GM11168 (cell line): ENCODE data around the gene DNAJC5.

Experiments used
- in situ Hi-C: fragments of 300-500 bp; cut with MboI; formaldehyde crosslinking; loops from one replicate; pipeline ENCODE4 v1.12.0; 2022; ENCODE audit warnings: low sequenced_read_pairs; ENCODE audit not compliant: unreplicated experiment

The DNAJC5 gene

DNA sequence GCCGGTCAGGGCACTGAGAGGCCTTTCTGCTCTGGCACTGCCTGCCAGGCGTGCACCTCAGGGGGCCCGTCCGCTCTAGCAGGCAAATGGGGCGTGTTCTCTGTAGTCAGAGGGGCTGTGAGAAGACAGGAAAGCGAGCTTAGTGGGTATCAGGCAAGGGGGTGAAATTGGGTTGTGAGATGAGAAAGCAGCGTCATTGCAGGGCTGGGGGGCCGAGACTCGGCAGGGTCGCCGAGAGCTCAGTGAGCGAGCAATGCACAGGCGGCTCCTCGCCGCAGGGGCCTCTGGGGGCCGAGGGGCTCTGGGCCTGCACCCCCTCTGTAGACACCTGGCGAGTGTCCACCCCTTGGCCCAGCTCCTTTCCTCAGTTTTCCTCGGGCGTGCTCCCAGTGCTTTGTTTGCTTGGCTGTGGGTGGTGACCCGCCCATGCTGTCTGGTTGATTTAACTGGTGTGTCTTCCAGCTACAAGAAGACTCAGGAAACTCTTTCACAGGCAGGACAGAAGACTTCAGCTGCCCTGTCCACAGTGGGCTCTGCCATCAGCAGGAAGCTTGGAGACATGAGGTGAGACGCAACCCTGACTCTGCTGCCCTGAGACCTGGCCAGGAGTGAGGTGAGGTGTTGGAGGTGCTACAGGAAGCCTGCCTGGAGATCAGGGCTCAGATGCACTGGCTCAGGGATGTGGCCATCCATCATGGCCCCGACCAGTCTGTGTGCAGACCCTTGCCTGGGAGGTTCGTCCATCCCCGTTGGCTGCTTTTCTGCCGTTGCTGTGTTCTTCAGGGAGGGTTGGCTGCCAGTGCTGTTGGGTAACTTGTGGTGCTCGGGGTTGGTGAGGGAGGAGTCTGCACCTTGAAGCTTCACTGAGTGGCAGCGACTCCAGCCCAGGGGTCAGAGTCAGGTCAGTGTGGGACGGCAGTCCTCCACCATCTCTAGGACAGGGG lies 12.4 kb upstream of the DNAJC5 start:
- in situ Hi-C loops, result no loop called here

DNA sequence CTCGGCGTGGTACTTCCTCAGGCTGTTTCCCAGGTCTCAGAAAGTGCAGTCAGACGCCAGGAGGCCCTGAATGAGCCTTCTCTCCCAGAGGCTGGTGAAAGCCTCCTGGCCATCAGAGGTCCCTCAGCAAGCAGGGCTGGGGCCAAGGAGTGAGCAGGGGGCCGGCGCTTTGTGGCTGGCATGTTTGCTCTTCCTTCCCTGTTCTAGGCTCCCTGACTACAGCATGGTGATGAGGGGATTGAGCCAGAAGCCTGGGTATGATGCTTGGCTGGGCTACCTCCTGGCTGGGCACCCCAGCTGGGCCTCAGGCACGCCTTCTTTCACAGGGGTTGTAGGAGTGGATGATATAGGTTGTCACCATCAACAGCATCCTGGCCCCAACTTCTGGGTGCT lies 11.7 kb upstream of the DNAJC5 start:
- in situ Hi-C loops, result no loop called here

DNA sequence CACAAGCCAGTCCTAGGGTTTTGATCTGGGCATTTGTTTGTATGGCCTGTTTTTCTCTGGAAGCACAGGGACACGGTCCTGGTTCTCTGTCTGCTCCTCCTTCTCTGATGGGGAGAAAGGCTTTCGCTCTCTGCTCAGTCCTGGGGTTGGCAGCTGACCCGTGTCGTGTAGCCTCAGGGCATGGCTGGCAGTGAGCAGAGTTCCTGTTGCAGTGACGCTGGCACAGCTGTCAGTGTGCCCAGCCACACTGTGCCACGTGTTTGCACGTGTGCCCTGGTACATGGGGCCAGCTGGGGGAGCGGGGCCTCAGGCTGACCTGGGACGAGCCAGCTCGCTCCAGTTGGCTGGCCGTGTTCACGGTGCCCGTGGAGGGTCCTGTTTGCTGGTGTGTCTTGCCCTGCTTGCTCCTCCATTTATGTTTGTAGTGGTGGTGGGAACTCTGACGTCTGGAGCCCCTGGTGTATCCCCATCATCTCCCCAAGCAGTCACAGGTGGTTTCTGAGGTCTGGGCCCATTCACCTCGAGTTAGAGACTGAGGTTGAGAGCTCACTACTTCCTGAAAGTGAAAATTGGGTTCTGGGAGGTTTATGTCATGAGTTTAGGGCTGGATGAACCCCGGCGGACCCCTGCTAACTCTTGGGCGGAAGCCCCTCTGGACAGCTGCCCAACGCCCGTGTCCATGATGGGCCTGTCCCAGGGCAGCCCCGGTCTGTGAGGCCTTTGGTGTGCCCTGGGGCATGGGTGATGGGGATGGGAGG lies 10.2 kb upstream of the DNAJC5 start:
- in situ Hi-C loops, result no loop called here

DNA sequence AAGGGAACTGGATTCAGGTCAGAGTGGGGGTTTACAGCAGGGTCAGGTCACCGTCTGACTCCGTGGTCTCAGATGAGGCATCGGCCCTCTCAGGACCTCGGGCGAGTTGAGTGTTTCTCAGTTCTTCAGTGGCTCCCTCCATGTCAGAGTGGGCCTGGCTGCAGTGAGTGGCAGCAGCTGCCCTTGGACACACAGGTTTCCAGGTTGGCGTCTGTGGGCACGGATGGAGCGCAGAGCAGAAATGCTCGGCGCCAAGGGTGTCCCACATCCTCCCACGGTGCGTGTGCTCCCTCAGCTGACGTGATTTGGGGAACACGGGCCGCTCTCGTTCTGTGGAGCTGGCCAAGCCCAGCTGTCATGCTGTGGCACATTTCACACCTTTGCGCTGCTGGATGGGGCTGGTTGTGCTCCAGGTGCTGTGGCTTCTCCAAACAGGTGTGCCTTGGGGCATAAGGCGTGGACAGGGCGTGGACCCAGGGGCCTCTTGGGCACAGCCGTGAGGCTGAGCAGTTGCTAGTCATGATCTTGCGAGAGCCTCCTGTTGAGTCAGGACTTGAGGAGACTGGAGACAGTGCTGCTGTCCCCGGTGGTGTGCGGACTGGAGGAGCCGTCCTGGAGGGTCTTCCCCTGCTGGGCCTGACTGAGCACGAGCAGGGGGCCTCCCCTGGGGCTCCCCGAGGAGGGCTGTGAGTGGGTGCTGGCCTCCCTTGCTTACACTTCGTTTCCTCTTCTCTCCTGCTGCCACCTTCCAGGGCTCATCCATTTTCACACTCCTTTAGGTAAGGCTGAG lies 9.5 kb upstream of the DNAJC5 start:
- in situ Hi-C loops, result no loop called here

DNA sequence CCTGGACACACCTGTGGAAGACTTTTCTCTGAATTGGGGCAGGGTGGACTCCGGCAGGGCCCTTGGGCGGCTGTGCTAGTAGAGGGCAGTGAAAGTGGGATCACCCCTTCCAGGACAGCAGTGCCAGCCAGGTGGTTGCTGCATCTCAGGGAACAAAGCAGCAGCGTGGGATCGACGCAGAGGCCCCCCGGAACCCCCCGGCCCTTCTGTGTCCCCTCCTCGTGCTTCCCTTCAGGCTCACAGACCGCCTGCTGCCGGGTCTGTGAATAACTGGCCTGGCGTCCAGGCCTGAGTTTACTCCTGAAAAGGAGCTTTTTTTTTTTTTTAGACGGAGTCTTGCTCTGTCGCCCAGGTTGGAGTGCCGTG lies 8.9 kb upstream of the DNAJC5 start:
- in situ Hi-C loops, result no loop called here

DNA sequence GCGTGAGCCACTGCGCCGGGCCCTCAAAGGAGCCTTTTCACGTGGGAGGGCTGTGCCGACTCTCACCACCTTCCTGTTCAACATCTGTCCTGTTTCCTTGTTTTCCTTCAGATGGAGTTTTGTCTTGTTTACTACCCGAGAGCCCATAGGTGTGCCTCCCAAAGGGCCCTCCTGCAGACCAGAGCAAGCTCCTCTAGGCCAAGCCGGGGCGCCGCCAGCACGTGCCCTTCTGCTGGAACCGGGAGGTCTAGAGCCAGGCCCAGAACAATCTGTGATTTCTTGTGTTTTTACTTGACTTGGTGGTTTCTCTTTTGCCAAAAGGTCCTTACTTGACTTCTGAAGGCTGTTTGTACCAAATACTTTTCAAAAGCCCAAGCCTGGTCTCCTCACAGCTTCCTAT lies 8.0 kb upstream of the DNAJC5 start:
- in situ Hi-C loops, result no loop called here

DNA sequence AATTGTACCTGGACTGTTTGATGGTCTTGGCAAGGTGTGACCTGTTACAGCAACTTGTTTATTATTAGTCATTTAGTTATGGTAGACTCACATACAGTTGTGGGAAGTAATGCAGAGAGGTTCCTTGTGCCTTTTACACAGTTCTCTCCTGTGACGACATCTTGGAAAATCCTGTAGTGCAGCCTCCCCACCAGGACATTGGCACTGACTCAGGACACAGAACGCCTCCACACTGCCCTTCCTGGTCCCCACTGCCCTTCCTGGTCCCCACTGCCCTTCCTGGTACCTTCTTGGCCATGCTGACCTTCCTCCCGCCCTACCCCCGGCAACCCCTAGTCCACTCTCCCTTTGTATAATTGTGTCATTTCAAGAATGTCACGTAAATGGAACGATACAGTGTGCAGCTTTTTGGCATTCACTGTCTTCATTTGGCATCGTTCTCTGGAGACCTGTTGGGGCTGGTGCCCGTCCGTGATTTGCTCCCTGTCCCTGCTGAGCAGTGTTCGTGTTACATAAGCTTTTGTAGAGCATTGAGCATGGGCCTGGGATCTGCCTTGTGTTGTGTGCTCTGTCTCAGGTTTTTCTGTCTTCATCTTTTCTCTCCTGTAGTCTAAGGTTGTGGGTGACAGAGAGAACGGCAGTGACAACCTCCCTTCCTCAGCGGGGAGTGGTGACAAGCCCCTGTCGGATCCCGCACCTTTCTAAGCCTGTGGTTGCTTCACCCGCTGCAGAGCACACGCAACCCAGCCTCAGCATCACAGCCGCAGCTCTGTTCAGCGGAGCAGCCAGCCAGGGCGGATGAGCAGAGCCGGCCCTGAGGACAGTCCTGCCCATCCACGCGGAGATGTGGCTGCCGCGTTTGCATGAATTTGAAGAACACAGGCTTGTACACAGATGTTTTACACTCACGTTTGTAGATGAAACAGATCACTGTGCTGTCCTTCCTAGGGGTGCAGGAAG lies 5.4 kb upstream of the DNAJC5 start:
- in situ Hi-C loops, result no loop called here

DNA sequence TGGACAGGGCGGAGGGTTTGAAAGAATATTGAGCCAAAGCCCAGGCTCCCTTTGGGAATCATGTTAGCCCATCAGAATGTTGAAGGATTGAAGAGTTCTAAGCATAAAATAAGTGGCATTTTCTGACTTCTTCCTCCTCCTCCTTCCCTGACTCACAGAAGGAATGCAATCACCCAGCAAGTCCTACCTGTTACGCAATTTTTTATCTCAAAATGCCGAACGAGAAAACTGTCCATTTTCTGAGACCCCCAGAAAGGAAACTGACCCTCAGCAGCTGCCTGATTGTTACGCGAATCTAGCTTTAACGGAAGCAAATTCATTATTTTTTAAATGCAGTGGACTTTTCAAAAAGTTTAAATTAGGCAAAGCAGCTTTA lies 4.7 kb upstream of the DNAJC5 start:
- in situ Hi-C loops, result no loop called here

DNA sequence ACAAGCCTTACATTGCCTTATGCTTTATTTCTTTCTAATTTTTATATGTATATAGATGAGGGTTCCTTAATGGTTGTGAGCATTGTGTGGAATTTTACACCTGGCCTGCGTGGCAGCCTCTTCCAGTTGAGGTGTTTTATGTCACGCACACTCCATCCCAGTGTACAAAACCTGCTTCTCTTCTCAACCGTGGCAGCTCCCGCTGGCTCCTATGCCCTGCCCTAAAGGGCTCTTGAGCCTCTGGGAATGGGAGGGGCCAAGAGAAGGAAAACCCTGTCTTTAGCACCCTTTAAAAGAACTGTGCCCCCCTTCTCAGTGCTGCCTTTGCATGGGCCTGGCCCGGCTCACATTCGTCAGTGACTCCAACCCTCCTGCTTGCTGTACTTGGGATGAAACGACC lies 4.3 kb upstream of the DNAJC5 start:
- in situ Hi-C loops, result no loop called here

DNA sequence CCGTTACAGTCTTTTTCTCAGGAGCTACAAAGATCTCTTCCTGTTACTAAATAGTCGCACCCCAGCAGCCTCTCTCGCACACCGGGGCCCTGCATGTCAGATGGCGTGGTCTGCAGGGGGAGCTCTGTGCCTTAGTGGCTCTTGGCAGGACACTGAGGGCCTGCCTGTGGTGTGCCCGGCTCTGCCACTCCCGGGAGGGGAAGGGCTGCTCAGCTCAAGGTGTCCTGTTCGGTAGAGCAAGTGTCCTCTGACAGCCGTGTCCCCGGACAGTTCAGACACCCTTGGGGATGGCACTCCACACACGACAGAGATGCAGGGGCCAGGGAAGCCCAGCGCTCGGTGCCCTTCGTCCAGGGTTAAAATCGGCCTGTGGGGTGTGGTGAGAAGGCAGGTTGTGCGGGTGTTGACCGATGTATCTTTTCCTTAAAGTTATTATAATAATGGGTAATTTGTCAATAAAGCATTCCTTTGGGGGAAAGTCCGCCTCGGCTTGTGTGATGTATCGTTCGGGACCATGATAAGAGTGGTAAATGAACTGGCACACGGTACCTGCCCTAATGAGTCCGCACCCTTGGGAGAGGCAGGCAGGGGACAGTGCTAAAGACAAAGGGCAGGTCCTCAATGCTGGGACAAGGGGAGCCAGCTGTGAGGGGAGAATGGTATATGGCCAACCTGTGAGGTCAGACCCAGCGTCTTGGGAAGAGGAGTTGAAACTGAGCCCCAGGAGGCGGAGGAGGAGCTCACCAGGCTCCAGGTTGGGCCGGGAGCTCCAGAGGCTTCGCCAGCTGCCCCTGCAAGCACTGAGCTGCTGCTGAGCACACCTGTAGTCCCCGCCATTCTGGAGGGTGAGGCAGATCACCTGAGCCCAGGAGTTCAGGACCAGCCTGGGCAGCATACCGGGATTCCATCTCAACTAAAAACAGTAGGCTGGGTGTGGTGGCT lies 3.6 kb upstream of the DNAJC5 start:
- in situ Hi-C loops, result no loop called here

DNA sequence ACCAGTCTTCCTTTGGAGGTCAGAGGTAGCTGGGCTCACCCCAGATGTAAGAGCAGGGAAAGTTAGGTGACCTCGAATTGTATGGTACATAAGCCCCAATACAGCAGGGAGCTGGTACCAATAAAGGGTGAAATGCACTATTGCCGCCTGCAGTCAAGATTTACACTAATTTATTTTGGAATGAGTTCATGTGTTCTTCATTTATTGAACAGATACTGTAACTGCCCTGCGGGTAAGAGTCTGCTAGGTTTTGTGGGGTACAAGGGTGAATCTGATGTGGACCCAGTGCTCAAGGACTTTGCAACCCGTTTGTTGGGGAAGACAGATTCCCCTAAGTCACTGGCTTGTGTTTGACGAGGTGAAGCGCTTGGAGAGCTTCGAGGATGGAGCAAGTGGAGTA lies 2.5 kb upstream of the DNAJC5 start:
- in situ Hi-C loops, result no loop called here

DNA sequence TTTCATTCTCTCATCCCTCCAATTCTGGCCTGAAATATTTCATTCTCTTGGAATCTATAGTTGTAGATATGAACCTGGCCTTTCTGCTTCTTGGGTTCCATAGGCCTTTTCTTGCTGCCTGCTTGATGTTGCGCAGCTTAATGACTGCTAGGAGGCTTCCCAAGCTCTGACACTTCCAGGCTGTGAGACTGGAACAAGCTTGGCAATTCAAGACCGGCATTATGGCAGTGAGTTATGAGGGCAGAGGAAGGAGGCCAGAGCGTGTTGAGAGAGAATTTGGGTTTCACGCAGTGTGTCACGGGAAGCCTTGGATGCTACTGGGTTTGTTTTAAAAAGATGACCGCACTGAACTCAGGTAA lies 948 bp upstream of the DNAJC5 start:
- in situ Hi-C loops, result no loop called here

DNA sequence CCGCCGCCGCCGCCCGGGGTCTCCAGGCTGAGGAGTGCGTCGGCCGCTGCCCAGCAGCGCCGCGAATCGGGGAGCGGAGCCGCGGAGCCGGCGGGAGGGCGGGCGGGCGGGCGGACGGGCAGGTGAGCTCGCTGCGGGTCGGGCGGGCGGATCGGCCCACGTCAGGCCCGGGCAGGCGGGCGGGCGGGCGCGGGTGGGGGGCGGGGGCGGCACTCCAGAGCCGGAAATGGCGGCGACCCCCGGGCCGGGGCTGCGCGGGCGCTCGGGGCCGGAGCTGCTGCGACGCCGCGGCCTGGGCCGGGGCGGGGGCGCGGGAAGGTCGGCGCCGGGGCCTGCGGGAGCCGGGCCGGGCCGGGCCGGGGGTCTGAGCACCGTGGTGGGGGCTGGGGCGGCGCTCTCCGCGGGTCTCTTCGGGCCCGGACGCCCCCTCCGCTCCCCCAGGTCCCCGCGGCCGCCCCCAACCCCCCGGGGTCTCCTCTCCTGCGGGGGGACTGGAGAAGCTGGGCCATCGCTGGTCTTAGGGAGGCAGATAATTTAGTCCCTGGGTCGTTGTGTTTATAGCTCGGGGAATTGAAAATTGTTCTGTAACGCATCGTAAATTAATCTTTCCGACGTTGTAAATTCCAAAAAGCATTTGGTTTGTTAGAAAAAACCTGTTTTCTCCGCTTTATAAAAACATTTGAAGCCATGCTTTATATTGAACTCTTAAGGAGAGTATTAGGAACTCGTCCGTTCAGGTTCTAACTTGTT lies 451 bp downstream of the DNAJC5 start:
- in situ Hi-C loops, result no loop called here

DNA sequence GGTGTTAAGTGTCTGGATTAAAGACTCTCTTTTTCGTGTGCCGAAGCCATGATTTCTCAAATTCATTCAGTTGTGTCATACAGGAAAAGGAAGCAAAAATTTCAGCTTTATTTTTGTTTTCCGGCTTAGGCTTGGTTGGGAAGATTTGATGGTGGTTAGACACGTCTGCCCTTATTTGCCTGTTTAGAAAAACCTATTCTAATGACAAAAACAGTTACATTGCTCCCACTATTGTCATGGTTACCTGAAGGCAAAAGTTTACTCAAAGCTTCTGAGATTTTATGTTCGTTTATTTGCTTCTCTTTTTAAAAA lies 982 bp downstream of the DNAJC5 start:
- in situ Hi-C loops, result no loop called here

DNA sequence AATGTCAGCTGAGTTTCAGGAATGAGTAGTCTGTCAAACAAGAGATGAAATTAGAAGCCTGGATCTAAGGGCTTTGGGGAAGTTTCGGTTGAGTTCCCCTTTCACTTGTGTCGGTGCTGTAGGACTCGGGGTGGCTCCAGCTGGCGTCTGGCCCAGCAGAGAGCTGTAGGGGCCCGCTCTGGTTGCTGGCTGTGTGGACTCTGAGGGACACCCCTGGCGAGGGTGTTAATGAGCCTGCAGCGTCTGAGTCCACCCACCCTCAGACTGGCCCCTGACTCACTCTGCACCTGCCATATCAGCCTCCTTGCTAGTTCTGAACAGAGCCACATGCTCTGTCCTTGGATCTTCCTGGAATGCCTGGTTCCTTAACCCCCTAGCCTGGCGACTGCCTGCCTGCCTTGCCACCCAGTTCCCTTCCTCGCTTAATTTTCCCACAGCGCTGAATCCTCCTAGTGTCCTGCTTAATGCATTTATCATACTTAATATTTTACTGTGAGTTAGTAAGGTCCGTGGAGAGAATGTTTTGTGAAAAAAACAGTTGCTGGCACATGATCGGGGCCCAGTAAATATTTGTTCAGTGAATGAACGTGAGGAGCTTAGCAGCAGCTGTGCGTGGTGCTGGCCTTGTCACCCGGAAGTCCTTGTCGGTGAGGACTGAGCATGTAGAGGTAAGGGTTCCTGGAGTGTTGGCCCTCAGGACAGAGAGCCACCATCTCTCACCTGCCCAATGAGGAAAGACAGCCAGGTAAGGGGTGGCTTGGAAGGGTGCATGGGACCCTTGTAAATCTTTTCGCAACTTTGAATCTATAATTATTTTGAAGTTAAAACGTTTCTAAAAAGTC lies 1.6 kb downstream of the DNAJC5 start:
- in situ Hi-C loops, result no loop called here

DNA sequence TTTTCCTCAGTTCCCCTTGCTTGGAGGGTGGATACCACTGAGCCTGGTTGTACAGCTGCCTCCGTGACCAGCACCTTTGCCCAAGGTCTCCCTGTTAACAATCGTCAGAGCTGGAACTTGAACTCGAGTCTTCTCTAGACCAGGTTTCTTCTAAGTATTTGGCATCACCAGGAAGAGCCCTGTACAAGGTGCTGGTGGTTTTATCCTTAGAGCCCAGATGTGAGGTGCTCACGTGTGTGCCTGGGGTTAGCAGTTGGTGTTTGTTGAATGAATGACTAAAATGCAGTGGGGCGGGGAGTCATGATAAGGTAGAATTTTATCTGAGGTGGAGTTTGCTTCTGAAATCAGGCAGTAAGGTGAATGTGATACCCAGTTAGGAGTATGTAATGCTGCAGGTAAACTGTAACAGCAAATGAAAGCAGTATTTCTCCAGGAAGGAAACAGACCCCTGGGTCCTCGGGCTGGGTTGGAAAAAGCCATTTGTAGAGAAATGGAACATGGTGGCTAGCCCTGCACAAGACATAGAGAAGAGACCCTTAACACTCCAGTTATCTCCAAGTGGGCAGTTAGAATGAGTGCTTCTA lies 3.1 kb downstream of the DNAJC5 start:
- in situ Hi-C loops, result no loop called here

DNA sequence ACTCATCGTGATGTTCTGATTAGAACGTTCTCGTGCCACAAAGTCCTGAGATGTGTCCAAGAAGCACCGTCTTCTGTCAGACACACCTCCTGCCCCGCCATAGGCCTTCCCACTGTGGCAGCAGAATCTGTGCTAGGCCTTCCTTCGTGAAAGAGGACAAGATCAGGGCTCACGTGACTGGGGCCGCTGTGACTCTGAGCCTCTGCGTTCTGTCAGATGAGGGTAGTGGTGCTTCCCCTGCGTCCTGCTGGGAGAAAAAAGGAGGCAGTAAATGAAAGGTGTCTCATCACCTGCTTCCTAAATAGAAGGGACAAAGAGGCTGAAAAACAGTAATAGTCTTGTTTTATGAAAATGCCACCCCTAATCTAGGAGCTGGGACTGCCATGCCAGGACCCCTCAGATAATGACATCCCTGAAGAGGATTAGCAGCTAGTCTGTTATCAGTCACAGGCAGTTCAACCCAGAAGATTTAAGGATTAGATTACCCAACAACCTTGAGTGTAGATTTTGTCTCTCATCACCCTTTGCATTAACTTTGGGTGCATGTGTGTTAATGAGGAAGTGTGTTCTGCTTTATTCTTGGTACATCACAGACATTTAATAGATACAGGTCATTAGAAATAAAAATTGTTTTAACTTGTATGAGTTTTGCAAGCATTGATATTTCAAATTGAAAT lies 4.1 kb downstream of the DNAJC5 start:
- in situ Hi-C loops, result no loop called here
